ENCODE results near the gene F7. TPM values are rescaled to one million over a fixed set of nuclear protein-coding genes. Genes with fewer than 3 reads are reported as not detected.

F7 gene
- total and polyA plus RNA-seq, 9 of the 15 experiments (the other 6 are each of a cell fraction or from before 2014, with no cell fraction given), result not detected

- Histone ChIP-seq H3K27ac (ENCODE audit: extremely low read depth, low read depth, low read length) (no peak overlapping the region), H3K79me2 (ENCODE audit: control insufficient read depth, insufficient read depth, low read length) (no peaks in the 10 kb centered on the region), H3K36me3 (ENCODE audit: control insufficient read depth, insufficient read depth, low read length) (no peaks in the 10 kb centered on the region), H3K4me1 (replicated peaks in 1 of 2; ENCODE audit: control insufficient read depth in 2 of 2, insufficient read depth in 2 of 2, low read length in 2 of 2) (peaks cover 0 to 14% of the 10 kb centered on the region in 2 experiments; a peak in 2 of 5 replicates), H4K20me1 (replicated peaks; ENCODE audit: control insufficient read depth, insufficient read depth, low read length) (0 out of 2 replicates have a peak, but pooled peaks cover 7% of the 10 kb centered on the region), H3K27me3 (ENCODE audit: control insufficient read depth in 2 of 2, insufficient read depth in 2 of 2, low read length in 2 of 2) (peaks cover 19 to 51% of the 10 kb centered on the region in 2 experiments), H2AFZ (ENCODE audit: low read depth, low read length) (no peak overlapping the region), H3K4me3 (no peak overlapping the region), H3K9me1 (ENCODE audit: control insufficient read depth, insufficient read depth, low read length) (no peaks in the 10 kb centered on the region), H3K9me3 (replicated peaks; ENCODE audit: control insufficient read depth, insufficient read depth, low read depth, low read length) (no peaks in the 10 kb centered on the region), H3K9ac (ENCODE audit: insufficient read depth in 1 of 2, low read depth in 2 of 2, low read length in 2 of 2) (no peak overlapping the region), H3K4me2 (ENCODE audit: insufficient read depth, low read length) (no peak overlapping the region)
- intact Hi-C loops (cut with micrococcal nuclease), result no loop called here
- no peak for DNase-seq (ENCODE audit: extremely low read depth in 1 of 4, low spot score in 3 of 4)
- ATAC-seq, result no peak
- no TSS peak for BruUV-seq (replicated peaks)
- WGBS (ENCODE audit: insufficient coverage, low coverage, missing lambda C conversion rate), result 1% methylated on average over 12 of the region's 12 CpGs
- POLR2A ChIA-PET, result interaction anchor here (0.6 kb wide), 1 partner anchor 461 kb away, joined by 4 read pairs; no protein-coding TSS in a partner anchor
- no peak for FAIRE-seq
- CTCF ChIA-PET (ENCODE audit: low intra/inter-chr PET ratio), result no interaction called here
- TF ChIP-seq STAT6 (CRISPR knock-in tag; IDR thresholded peaks at IDR 0.05) (no peak), ZNF224 (CRISPR knock-in tag; IDR thresholded peaks at IDR 0.05) (no peak), BACH1 (tag; IDR thresholded peaks at IDR 0.05) (no peak), SMARCA5 (IDR thresholded peaks at IDR 0.05) (no peak), JUNB (CRISPR knock-in tag; conservative IDR thresholded peaks at IDR 0.05) (no peak), FOXP4 (CRISPR knock-in tag; IDR thresholded peaks at IDR 0.05; ENCODE audit: borderline replicate concordance) (no peak), NR3C1 (CRISPR knock-in tag; IDR thresholded peaks at IDR 0.05) (no peak), RB1 (IDR thresholded peaks at IDR 0.05; ENCODE audit: low read depth) (no peak), KDM2B (CRISPR knock-in tag; IDR thresholded peaks at IDR 0.05) (no peak), HIVEP1 (CRISPR knock-in tag; IDR thresholded peaks at IDR 0.05) (no peak), POLR2H (tag; IDR thresholded peaks at IDR 0.05; ENCODE audit: low read depth) (no peak)
- in situ Hi-C loops (cut with MboI), result no loop called here
These were observed 2.9 kb upstream of the F7 start for GRCh38 chr13:113102727-113103126.
